Measurements from ENCODE around the gene XPR1.
"Not testable (repeated sequence)": the region's sequence is repeated elsewhere in the genome, so short reads cannot be mapped to it uniquely, and the experiment has no call there.

Gene XPR1

DNA sequence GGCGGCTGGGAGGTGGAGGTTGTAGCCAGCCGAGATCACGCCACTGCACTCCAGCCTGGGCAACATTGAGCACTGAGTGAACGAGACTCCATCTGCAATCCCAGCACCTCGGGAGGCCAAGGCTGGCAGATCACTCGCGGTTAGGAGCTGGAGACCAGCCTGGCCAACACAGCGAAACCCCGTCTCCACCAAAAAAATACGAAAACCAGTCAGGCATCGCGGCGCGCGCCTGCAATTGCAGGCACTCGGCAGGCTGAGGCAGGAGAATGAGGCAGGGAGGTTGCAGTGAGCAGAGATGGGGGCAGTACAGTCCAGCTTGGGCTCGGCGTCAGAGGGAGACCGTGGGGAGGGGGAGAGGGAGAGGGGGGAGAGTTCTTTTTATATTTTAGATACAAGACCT, 79.4 kb downstream of the XPR1 start:
- not testable (repeated sequence) for DNase-seq (ENCODE audit: low read depth in 4 of 4, low spot score in 1 of 4)

DNA sequence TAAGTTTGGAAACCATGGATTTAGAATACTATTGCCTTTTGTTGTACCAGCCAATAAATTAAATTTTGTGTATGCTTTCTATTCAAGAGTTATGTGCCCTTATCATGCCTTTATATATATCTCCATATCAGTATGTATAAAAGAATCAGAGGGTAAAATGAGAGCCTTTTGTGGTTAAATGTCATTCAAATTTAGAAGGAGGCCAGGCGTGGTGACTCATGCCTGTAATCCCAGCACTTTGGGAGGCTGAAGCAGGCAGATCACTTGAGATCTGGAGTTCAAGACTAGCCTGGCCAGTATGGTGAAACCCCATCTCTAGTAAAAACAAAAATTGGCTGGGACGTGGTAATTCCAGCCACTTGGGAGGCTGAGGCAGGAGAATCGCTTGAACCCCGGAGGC, 88.9 kb downstream of the XPR1 start:
- no peak for DNase-seq (ENCODE audit: low read depth in 4 of 4, low spot score in 1 of 4)

DNA sequence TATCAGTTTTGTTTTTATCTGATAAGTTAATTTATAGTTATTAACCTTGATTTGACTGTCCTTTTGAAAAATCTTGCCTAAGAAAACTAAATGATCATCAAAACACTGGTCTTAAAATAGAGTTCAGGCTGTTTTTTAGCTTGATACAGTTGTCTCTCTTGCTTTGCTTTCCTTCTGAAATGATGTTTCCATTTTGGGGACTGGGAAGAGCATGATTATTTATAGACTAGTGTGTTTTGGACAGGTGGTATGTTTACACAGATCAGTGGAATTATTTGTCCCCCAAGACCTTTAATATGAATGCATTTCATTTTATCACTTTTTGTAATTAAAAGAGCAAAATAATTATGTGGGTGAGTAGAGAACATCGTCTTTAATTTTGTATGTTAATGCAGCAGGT, 90.8 kb downstream of the XPR1 start:
- DNase-seq (ENCODE audit: low read depth in 4 of 4, low spot score in 1 of 4), result no peak

DNA sequence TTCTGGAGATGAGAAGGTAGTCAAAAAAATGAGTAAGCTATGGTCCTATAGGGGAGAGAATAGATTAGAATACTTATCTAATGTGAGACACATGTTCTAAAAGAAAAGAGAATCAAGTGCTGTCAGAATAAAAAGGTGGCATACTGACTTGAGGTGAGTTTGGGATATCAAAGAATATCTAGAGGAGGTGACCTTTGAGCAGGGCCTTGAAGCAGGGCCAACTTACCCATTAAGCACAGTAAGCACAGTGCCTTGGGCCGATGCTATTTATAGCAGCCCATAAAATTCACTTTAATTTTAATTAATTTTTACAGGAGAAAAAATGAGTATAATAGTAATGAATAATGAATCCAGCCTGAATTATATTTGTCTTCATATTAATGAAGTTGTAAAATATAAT, 92.2 kb downstream of the XPR1 start:
- DNase-seq (ENCODE audit: low read depth in 4 of 4, low spot score in 1 of 4), result no peak

DNA sequence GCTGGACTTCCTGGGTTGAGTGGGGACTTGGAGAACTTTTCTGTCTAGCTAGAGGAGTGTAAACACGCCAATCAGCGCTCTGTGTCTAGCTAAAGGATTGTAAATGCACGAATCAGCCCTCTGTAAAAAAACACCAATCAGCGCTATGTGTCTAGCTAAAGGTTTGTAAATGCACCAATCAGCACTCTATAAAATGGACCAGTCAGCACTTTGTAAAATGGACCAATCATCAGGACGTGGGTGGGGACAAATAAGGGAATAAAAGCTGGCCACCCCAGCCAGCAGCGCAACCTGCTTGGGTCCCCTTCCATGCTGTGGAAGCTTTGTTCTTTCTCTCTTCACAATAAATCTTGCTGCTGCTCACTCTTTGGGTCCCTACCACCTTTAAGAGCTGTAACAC, 94.2 kb downstream of the XPR1 start:
- not testable (repeated sequence) for DNase-seq (ENCODE audit: low read depth in 4 of 4, low spot score in 1 of 4)

DNA sequence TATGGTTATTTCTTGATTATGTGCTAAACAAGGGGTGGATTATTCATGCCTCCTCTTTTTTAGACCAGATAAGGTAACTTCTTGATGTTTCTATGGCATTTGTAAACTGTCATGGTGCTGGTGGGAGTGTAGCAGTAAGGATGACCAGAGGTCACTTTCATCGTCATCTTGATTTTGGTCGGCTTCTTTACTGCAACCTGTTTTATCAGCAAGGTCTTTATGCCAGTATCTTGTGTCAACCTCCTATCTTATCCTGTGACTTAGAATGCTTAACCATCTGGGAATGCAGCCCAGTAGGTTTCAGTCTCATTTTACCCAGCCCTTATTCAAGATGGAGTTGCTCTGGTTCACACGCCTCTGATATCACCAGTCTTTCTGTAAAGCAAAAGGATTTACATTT, 95.9 kb downstream of the XPR1 start:
- not testable (repeated sequence) for DNase-seq (ENCODE audit: low read depth in 4 of 4, low spot score in 1 of 4)

DNA sequence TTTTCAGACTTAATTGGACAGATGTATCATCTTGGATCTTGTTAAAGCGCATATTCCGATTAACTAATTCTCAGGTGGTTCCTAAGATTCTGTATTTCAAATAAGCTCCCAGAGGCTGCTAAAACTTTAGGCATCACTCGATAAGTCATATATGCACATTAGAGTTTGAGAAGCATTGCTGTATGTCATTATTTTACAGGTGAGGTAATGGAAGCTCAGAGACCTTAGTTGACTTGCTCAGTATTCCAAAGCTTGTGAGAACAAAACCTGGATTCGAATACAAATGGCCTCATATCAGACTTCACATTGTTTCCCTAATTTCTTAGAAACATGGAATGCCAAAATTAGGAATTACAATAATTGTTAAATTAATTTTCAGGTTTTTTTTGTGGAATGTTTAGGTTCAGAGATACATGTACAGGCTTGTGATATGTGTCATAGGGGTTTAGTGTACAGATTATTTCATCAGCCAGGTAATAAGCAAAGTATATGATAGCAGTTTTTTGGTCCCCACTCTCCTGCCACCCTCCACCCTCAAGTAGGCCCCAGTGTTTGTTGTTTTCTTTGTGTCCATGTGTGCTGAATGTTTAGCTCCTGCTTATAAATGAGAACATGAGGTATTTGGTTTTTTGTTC, 96.8 kb downstream of the XPR1 start:
- DNase-seq (ENCODE audit: low read depth in 4 of 4, low spot score in 1 of 4), result no peak

DNA sequence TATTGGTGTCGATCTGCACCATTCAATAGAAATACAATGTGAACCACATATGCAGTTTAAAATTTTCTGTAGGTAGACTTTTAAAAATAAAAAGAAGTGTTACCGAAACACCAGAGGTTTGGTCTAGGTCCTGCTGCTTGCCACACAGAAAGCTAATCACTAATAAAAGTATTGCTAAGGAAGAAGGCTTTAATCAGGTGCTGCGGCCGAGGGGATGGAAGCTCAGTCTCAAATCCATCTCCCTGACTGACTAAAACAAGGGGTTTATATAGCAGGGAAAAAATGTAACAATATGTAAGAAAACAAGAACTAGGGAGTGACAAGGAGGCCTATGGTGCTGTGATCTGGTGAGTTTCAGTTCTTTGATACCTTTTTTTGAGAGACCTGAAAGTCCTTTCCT, 99.3 kb downstream of the XPR1 start:
- no peak for DNase-seq (ENCODE audit: low read depth in 4 of 4, low spot score in 1 of 4)

DNA sequence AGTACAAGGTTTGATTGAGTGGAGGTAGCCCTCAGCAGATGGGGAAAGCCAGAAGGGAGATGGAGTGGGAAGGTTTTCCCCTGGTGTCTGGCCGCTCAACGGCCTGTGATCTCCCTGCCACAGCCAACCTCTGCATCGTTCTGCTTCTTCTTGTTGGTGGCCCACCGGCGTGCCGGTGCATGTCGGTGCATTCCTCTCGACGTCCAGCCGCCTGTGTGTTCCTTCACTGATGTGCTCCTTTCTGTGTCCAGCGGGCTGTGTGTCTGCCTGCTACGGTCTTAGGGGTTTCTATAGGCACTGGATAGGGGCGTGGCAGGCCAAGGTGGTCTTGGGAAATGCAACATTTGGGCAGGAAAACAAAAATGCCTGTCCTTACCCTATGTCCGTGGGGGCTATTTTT, 101.0 kb downstream of the XPR1 start:
- no peak for DNase-seq (ENCODE audit: low read depth in 4 of 4, low spot score in 1 of 4)

DNA sequence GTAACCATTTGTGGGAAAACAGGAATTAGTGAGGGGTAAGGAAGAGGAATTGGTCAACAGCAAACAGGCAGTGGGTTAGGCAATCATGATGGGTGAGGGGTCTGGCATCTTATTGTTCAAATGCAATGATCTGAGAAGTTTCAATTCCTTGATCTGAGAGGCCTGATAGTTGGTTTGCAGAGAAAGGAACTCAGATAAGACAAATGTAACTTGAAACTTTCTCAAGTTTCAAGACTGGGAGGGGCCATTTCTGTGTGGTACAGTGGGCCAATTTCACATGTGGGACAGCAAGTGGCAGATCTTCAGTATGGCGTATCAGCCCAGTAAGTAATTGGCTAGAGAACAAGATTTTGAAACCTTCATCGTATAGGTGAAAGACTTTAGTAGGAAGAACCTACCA, 102.5 kb downstream of the XPR1 start:
- no peak for DNase-seq (ENCODE audit: low read depth in 4 of 4, low spot score in 1 of 4)

DNA sequence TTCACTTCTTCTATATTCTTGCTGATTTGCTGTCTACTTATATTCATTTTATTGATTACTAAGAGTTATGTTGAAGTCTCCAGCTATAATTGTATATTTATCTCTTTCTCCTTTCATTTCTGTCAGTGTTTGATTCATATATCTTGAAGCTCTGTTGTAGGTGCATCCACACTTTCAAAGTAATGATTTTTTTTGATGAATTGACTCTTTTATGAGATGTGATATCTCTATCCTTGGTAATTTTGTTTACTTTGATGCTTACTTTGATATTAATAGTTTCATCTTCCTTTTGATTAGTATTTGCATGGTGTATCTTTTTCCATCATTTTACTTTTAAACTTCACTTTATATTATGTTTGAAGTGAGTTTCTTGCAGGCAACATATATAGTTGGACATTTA, 110.8 kb downstream of the XPR1 start:
- DNase-seq (ENCODE audit: low read depth in 4 of 4, low spot score in 1 of 4), result no peak

DNA sequence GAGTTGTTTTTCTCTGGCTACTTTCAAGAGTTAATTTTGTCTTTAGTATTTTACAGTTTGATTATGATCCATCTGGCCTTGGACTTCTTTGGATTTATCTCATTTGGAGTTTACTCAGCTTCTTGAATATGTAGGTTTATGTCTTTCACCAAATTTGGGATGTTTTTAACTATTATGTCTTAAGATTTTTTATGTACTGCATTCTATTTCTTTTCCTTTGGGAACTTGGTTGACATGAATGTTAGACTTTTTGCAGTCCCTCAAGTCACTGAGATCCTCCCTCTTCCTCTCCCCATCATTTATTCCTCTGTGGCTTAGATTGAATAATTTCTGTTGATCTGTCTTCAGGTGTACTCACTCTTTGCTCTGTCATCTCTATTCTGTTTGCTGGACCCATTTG, 112.0 kb downstream of the XPR1 start:
- no peak for DNase-seq (ENCODE audit: low read depth in 4 of 4, low spot score in 1 of 4)

DNA sequence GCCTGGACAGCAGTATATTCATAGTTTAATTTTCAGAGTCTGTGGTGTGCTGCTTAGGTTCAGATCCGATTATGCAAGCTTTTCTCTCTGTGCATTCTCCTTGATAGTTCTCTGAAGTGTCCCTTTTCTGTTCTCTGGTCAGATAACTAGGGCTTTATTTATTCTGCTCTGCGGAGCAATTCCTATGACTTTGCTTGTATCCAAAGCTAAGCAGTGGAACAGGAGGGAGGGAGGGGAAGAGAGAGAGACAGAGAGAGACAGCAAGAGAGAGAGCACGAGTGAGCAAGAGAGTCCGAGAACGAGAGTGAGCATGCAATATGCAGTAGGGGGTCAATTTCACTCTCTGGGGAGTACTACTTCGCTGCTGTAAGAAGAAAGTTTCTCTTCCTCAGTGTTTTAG, 113.3 kb downstream of the XPR1 start:
- DNase-seq (ENCODE audit: low read depth in 4 of 4, low spot score in 1 of 4), result no peak

DNA sequence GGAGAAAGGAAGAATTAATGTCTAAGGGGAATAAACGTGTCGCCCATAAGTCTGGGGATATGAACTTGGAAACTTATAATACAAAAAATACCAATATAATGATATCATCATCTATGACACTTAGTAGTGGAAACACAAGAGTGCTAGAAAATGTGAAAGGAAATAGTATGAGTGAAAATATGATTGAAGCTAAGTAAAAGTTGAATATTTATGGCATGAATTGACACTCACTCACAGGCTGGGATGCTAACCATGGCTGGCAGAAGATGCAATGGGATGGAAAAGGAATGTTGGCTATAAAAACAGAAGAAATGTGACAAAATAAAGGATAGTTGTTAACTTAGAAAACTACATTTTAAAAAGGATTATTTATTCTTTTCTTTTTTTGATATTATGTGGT, 120.1 kb downstream of the XPR1 start:
- no peak for DNase-seq (ENCODE audit: low read depth in 4 of 4, low spot score in 1 of 4)

DNA sequence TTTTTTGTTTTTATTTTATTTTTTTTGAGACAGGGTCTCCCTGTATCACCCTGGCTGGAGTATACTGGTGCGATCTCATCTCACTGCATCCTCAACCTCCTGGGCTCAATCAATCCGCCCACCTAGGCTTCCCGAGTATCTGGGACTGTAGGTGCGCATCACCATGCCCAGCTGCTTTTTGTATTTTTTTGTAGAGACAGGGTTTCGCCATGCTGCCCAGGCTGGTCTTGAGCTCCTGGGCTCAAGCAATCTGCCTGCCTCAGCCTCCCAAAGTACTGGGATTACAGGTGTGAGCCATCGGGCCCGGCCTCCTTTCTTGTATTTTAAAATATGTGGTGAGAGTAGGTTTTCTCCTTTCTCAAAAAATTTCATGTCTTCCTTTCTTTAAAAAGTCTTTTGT, 122.6 kb downstream of the XPR1 start:
- DNase-seq (ENCODE audit: low read depth in 4 of 4, low spot score in 1 of 4), result no peak

DNA sequence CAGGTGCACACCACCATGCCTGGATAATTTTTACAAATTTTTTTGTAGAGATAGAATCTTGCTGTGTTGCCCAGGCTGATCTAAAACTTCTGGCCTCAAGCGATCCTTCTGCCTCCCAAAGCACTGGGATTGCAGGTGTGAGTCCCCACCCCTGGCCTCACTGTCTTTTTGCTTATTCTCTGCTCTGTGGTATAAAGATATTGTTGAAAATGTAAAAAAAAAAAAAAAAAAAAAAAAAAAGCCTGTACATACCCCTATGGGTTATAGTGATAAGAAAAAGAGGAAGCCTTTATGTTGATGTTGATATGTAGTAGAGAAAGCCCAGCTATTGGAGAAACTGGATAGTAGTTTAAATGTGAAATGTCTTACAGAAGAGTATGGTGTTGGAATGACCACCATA, 125.8 kb downstream of the XPR1 start:
- DNase-seq (ENCODE audit: low read depth in 4 of 4, low spot score in 1 of 4), result no peak

DNA sequence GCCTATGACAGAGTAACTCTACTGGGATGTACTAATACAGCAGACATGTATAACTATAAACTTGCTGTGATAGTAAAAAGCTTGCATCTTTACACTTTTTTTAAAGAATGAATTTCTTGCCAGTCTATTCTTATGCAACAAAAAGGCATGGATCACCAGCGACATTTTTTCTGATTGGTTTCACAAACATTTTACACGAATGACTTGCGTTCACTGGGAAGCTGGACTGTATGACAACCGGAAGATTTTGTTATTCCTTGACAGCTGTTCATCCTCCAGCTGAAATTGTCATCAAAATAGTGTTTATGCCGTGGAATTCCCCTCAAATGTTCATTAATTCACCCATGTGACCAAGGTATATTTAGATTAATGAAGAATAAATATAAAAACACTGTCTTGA, 131.0 kb downstream of the XPR1 start:
- DNase-seq (ENCODE audit: low read depth in 4 of 4, low spot score in 1 of 4), result no peak

DNA sequence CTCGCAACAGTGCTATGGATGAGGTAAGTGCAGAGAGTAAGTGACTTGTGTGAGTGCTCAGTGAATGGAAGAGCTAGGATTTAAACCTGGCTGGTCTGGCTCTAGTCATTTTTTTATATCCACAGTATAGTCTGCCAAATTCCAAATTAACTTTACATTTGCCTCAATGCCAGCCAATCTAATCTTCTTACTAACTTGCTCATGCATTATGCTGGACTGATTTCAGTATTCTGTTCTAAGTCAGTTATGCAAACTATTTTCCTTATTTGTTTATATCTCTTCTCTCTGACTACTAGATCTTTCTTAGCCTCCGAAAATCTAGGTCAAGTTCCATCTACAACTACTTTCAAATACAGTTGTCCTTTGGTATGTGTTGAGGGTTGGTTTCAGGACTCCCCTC, 133.3 kb downstream of the XPR1 start:
- DNase-seq (ENCODE audit: low read depth in 4 of 4, low spot score in 1 of 4), result no peak

DNA sequence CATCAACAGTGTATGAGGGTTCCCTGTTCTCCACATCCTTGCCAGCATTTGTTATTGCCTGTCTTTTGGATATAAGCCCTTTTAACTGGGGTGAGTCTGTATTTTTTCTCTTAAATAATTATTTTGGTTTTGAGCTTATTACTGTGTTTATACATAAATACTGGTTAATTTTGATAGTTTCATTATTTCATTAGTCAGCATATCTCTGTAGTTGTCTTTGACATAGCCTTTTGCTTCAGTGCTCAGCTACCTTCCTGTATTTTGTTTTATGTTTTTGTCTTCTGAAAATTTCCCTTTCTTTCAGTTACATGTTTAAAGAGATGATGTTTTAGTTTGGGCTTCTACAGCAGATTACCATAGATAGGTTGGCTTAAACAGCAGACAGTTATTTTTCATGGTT, 138.1 kb downstream of the XPR1 start:
- no peak for DNase-seq (ENCODE audit: low read depth in 4 of 4, low spot score in 1 of 4)

DNA sequence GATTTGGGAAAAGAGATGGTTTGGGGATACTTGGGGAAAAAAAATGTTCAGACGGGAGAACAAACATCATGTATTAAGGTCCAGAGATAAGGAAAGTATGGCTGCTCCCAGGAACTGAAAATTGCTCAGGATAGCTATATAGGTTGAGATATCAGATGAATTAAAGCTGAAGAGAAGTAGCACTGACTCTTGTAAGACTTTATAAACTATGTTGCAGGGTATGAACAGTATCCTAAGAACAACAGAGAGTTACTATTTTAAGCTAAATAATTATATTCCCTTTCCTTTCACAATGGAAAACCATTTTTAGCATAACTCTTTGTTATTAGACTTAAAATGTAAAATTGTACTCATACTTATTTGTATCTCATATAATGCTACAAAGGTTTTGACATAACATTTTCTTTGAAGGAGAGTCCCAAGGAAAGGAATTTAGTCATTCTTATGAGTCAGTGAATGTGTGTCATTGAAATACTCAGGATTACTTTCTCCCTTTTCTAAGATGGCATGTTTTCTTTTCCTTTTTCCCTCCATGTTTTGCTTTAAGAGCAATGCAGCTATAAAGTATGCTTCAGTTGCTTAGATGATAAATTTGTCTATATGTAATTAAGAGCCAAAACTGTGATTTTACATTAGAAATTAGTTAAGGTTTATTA, 141.5 kb downstream of the XPR1 start:
- DNase-seq (ENCODE audit: low read depth in 4 of 4, low spot score in 1 of 4), result no peak

DNA sequence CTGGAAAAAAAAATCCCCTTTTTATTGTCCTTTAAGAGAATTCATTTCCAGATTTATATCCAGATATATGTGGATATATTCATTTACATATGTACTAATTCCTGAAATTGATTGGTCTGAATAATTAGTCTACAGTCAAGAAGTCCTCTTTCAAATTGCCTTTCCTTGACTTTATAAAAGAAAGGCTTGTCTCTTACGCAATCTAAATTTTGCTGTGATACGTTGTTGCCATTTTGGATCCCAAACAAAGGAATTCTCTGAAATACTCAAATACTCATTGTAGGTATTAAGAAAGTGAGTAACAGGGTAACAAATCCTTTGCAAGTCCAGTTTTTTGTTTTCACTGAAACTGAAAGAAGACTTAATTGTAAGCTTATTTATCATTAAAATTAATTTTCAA, 144.0 kb downstream of the XPR1 start:
- DNase-seq (ENCODE audit: low read depth in 4 of 4, low spot score in 1 of 4), result no peak

DNA sequence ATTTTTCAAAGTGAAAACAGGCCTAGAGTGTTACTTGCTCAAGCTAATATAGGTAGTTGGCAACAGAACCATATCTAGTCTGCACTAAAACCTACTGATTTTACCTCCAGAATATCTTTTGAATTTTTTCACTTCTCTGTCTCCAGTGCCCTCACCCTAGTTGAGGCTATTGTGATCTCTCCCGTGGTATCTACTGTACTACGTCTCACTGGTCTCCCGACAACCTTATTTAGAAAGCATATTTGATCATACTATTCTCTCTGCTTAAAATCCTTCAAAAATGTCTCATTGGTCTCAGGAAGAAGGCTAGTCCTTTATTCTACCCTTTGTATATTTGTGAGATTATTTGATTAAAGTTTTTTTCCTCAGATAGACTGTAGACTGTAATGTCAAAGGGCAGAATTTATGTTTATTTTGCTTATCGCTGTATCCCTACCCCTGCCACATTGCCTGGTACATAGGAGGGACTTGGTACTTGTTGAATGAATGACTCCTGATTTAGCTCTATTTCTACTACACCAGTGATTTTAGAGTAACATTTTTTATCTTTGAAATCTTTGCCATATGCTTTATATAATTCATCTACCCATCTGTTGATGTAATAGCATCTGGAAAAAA, 145.4 kb downstream of the XPR1 start:
- no peak for DNase-seq (ENCODE audit: low read depth in 4 of 4, low spot score in 1 of 4)
